Measurements from ENCODE around the gene DEPDC4. TPM values are rescaled to one million over a fixed set of nuclear protein-coding genes. Genes with fewer than 3 reads are reported as not detected.

The DEPDC4 gene
- total and polyA plus RNA-seq, 10 of the 15 experiments (the other 5 are each of a cell fraction or from before 2014, with no cell fraction given), result 1.5 to 4.7 (median 2.2) TPM

- Histone ChIP-seq H3K27ac (ENCODE audit: control insufficient read depth, insufficient read depth) (no peak overlapping the region), H3K9me3 (replicated peaks; ENCODE audit: control insufficient read depth, insufficient read depth, low read length) (no peaks in the 10 kb centered on the region), H3K79me2 (ENCODE audit: control insufficient read depth, insufficient read depth, low read length) (no peaks in the 10 kb centered on the region), H2AFZ (ENCODE audit: control insufficient read depth, low read depth, low read length) (no peak overlapping the region), H3K9ac (ENCODE audit: control insufficient read depth, insufficient read depth, low read length) (no peak overlapping the region), H3K4me2 (ENCODE audit: control insufficient read depth, insufficient read depth) (no peak overlapping the region), H3K36me3 (ENCODE audit: control insufficient read depth in 2 of 2, insufficient read depth in 2 of 2, low read length in 1 of 2) (no peaks in the 10 kb centered on the region), H3K4me1 (ENCODE audit: control insufficient read depth, insufficient read depth, low read length) (no peaks in the 10 kb centered on the region), H4K20me1 (ENCODE audit: control insufficient read depth, insufficient read depth) (no peaks in the 10 kb centered on the region), H3K4me3 (no peak overlapping the region), H3K27me3 (replicated peaks in 1 of 2; ENCODE audit: control insufficient read depth in 2 of 2, insufficient read depth in 2 of 2, low read length in 1 of 2) (no peaks in the 10 kb centered on the region)
- POLR2A ChIA-PET, result no interaction called here
- in situ Hi-C loops (cut with MboI), result no loop called here
- intact Hi-C loops (cut with micrococcal nuclease; ENCODE audit: unreplicated experiment), result no loop called here
- no TSS peak for BruUV-seq (replicated peaks)
- ATAC-seq, result no peak
- RAD21 ChIA-PET (ENCODE audit: unreplicated experiment), result no interaction called here
- SMC1A ChIA-PET (ENCODE audit: uncharacterized antibody, unreplicated experiment), result no interaction called here
- CTCF ChIA-PET, result no interaction called here
- DNase-seq (ENCODE audit: low read depth, low spot score), result no peak
- FAIRE-seq, result no peak
- TF ChIP-seq MTA2 (IDR thresholded peaks at IDR 0.05; ENCODE audit: low read depth) (no peak), ZNF24 (IDR thresholded peaks at IDR 0.05) (no peak), YBX1 (IDR thresholded peaks at IDR 0.05) (no peak), EZH2 (IDR thresholded peaks at IDR 0.05; ENCODE audit: borderline replicate concordance, control insufficient read depth, low read depth, low read length) (no peak), TCF7 (IDR thresholded peaks at IDR 0.05; ENCODE audit: borderline replicate concordance) (no peak), REST (IDR thresholded peaks at IDR 0.05; ENCODE audit: low read depth, low read length) (no peak), ZNF687 (IDR thresholded peaks at IDR 0.05) (no peak), IKZF1 (conservative IDR thresholded peaks at IDR 0.05) (no peak), POLR2AphosphoS5 (IDR thresholded peaks at IDR 0.05; ENCODE audit: low read length) (no peak), USF1 (IDR thresholded peaks at IDR 0.05; ENCODE audit: borderline replicate concordance, extremely low read length, insufficient read depth, low read depth, low read length) (no peak), ZBTB11 (CRISPR knock-in tag; IDR thresholded peaks at IDR 0.05) (no peak), SIX5 (IDR thresholded peaks at IDR 0.05; ENCODE audit: low read depth, low read length, severe bottlenecking) (no peak), MEF2A (IDR thresholded peaks at IDR 0.05; ENCODE audit: insufficient read depth, low read depth, low read length) (no peak), BCL11A (IDR thresholded peaks at IDR 0.05; ENCODE audit: low read depth, low read length) (no peak)
Observed at GRCh38 chr12:100248886-100249285, 18.0 kb downstream of the DEPDC4 start.
